Measurements from ENCODE around the gene MRPL4.

Gene MRPL4

DNA sequence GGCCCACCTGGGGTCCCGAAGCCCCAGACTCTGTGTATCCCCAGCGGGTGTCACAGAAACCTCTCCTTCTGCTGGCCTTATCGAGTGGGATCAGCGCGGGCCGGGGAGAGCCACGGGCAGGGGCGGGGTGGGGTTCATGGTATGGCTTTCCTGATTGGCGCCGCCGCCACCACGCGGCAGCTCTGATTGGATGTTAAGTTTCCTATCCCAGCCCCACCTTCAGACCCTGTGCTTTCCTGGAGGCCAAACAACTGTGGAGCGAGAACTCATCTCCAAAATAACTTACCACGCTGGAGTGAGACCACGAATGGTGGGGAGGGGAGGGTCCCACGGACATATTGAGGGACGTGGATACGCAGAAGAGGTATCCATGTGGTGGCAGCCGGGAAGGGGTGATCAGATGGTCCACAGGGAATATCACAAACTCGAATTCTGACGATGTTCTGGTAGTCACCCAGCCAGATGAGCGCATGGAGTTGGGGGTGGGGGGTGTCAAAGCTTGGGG lies 36.7 kb downstream of the MRPL4 start:
- no peak for DNase-seq (ENCODE audit: low read depth in 1 of 2, low spot score in 1 of 2)

- peak; percentile 35 to 52 for DNase-seq (ENCODE audit: low read depth in 1 of 2, low spot score in 1 of 2)
Observed at GRCh38 chr19:10289167-10289835, 37.3 kb downstream of the MRPL4 start.

GRCh38 chr19:10289836-10290356 lies 37.9 kb downstream of the MRPL4 start, which contains the start of gene ICAM5:
Gene ICAM5 (plus strand): TSS chr19:10289952. CDS start chr19:10290044, 92 bp downstream.
- DNase-seq (ENCODE audit: low read depth in 1 of 2, low spot score in 1 of 2), result peak in 1 of 2 donors; percentile 20

GRCh38 chr19:10290357-10290875 lies 38.4 kb downstream of the MRPL4 start:
- DNase-seq (ENCODE audit: low read depth in 1 of 2, low spot score in 1 of 2), result no peak

- DNase-seq (ENCODE audit: low read depth in 1 of 2, low spot score in 1 of 2), result no peak
Observed at GRCh38 chr19:10290876-10291553, 39.0 kb downstream of the MRPL4 start.

DNA sequence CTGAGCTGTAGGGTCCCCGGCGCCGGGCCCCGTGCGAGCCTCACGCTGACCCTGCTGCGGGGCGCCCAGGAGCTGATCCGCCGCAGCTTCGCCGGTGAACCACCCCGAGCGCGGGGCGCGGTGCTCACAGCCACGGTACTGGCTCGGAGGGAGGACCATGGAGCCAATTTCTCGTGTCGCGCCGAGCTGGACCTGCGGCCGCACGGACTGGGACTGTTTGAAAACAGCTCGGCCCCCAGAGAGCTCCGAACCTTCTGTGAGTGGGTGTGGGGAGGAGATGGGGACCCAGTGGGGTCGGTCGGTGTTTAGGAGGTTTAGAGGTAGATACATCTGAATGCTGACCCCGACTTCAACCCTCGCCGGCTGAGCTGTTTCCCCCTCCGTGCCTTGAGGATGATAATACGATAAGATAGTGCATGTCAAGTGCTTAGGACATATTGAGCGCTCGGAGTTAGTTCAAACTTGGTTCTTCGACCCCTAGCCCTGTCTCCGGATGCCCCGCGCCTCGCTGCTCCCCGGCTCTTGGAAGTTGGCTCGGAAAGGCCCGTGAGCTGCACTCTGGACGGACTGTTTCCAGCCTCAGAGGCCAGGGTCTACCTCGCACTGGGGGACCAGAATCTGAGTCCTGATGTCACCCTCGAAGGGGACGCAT lies 39.7 kb downstream of the MRPL4 start:
- no peak for DNase-seq (ENCODE audit: low read depth in 1 of 2, low spot score in 1 of 2)

DNA sequence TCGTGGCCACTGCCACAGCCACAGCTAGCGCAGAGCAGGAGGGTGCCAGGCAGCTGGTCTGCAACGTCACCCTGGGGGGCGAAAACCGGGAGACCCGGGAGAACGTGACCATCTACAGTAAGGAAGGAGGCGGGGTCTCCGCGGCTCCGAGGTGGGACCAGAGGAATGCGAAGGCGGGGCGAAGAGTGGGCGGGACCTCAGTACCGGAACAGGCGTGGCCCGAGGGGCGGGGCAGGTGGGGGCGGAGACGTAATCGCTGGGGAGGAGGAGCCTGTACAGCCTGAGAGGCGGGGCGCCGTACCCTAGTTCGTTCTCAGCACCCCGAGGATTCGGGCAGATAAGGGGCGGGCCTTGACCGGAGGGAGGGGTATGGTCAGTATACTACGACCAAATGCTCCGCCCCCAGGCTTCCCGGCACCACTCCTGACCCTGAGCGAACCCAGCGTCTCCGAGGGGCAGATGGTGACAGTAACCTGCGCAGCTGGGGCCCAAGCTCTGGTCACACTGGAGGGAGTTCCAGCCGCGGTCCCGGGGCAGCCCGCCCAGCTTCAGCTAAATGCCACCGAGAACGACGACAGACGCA lies 40.3 kb downstream of the MRPL4 start:
- DNase-seq (ENCODE audit: low read depth in 1 of 2, low spot score in 1 of 2), result peak; percentile 40 to 48

- DNase-seq (ENCODE audit: low read depth in 1 of 2, low spot score in 1 of 2), result no peak
Observed at GRCh38 chr19:10292789-10293636, 41.0 kb downstream of the MRPL4 start.

DNA sequence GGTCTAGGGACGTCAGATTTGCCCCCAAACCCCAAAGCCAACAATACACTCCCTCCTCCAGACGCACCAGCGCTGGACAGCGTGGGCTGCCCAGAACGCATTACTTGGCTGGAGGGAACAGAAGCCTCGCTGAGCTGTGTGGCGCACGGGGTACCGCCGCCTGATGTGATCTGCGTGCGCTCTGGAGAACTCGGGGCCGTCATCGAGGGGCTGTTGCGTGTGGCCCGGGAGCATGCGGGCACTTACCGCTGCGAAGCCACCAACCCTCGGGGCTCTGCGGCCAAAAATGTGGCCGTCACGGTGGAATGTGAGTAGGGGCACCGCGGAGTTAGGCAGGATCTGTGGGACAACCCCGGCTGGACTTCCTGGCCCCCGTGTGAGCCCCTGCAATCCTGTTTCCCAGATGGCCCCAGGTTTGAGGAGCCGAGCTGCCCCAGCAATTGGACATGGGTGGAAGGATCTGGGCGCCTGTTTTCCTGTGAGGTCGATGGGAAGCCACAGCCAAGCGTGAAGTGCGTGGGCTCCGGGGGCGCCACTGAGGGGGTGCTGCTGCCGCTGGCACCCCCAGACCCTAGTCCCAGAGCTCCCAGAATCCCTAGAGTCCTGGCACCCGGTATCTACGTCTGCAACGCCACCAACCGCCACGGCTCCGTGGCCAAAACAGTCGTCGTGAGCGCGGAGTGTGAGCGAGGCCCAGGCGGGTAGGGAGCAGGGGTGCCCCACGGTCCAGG lies 41.8 kb downstream of the MRPL4 start:
- DNase-seq (ENCODE audit: low read depth in 1 of 2, low spot score in 1 of 2), result no peak

DNA sequence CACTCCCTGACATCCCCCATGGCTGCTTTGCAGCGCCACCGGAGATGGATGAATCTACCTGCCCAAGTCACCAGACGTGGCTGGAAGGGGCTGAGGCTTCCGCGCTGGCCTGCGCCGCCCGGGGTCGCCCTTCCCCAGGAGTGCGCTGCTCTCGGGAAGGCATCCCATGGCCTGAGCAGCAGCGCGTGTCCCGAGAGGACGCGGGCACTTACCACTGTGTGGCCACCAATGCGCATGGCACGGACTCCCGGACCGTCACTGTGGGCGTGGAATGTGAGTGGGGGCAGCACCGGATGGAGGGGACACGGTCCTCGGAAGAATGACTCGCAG lies 42.3 kb downstream of the MRPL4 start:
- no peak for DNase-seq (ENCODE audit: low read depth in 1 of 2, low spot score in 1 of 2)

DNA sequence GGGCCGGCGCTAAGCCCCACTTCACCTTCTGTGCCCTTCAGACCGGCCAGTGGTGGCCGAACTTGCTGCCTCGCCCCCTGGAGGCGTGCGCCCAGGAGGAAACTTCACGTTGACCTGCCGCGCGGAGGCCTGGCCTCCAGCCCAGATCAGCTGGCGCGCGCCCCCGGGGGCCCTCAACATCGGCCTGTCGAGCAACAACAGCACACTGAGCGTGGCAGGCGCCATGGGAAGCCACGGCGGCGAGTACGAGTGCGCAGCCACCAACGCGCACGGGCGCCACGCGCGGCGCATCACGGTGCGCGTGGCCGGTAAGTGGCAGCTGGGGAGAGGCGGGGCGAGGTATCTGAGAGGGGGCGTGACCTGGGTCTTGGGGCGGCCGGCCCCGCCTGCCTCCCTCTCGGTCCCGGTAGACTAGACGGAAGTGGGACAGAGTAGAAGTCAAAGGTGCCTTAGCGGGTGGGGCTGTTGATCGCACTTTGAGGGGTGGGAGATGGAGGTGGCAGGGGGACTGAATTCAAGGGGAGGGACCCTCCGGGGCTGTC lies 43.4 kb downstream of the MRPL4 start:
- DNase-seq (ENCODE audit: low read depth in 1 of 2, low spot score in 1 of 2), result no peak

DNA sequence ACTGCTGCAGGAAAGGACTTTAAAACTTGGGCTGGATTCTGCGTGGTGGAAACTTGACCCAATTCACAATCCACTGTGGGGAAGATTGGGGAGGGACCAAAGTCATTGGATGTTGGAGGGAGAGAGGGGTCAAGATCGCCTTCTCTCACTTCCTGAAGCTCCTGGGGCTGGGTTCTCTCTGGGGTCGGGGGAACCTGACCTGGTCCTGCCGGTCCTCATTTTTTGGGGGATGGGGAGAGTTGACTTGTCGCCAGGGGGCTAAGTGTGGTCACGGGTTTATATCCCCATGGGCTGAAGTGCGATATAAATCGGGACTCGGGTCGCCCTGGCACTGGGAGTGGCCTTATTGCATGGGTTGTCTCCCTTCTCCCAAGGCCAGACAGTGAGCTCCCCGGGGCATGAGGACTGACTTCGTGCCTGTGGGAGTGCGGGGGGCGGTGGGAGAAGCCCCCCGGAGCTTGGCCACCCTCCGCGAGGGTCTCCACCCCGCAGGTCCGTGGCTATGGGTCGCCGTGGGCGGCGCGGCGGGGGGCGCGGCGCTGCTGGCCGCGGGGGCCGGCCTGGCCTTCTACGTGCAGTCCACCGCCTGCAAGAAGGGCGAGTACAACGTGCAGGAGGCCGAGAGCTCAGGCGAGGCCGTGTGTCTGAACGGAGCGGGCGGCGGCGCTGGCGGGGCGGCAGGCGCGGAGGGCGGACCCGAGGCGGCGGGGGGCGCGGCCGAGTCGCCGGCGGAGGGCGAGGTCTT lies 44.0 kb downstream of the MRPL4 start:
- DNase-seq (ENCODE audit: low read depth in 1 of 2, low spot score in 1 of 2), result no peak

DNA sequence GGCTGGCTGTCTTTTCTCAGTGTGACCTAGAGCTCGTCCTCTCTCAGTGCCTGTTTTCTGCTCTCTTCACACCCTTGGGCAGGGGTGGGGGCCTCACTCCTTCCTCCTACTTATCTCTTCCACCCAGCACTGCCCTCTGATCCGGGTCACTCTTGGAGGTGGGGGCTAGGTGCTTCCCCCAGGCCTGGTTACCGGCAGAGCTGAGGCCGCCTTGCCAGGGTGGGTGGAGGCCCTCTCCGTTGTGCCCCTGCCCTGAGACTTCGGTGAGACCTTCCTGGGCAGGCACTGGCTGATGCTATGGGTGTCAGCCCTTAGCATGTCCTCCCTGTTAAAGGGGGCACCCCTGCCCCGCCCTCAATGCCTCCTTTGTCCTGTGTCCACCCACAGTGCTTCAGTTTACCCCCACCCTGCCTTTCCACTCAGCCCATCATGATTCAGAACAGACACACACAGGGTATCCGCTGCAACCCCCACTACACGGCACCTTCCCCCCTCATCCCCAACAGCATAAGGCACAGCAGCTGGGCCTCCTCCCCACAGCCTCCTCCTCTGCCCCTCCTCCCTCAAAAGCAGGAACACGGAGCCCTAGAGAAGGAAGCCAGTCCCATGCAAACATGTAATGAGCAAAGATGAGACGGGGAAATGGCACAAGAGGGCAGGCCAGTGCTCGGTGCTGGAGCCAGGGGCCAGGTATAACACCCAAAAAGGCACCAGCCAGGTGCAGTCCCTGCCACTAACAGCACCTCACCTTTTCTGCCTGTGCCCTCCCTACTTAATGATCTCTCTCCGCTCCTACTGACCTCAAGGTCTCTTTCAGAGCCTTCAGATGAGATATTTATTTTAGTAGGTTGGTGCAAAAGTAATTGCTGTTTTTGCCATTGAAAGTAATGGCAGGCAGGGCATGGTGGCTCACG lies 47.8 kb downstream of the MRPL4 start:
- no peak for DNase-seq (ENCODE audit: low read depth in 1 of 2, low spot score in 1 of 2)

- no peak for DNase-seq (ENCODE audit: low read depth in 1 of 2, low spot score in 1 of 2)
Observed at GRCh38 chr19:10305139-10305806, 53.3 kb downstream of the MRPL4 start.

- no peak for DNase-seq (ENCODE audit: low read depth in 1 of 2, low spot score in 1 of 2)
Observed at GRCh38 chr19:10306327-10306726, 54.3 kb downstream of the MRPL4 start.

- DNase-seq (ENCODE audit: low read depth in 1 of 2, low spot score in 1 of 2), result no peak
Observed at GRCh38 chr19:10309423-10309822, 57.4 kb downstream of the MRPL4 start, which contains the start of gene ZGLP1. Gene ZGLP1 (minus strand): TSS chr19:10309815.

All from activated CD4-positive, alpha-beta T cell treated with anti-CD3 and anti-CD28 coated beads, Interleukin-2, amount 50 U/mL, for 24 hours (primary cell).